Measurements from ENCODE around the gene LETMD1. TPM values are rescaled to one million over a fixed set of nuclear protein-coding genes. Genes with fewer than 3 reads are reported as not detected.

The LETMD1 gene
- total and polyA plus RNA-seq, 2 of the 13 experiments (the other 11 are each of a cell fraction or from before 2014, with no cell fraction given), result 43.3 to 87.7 TPM

DNA sequence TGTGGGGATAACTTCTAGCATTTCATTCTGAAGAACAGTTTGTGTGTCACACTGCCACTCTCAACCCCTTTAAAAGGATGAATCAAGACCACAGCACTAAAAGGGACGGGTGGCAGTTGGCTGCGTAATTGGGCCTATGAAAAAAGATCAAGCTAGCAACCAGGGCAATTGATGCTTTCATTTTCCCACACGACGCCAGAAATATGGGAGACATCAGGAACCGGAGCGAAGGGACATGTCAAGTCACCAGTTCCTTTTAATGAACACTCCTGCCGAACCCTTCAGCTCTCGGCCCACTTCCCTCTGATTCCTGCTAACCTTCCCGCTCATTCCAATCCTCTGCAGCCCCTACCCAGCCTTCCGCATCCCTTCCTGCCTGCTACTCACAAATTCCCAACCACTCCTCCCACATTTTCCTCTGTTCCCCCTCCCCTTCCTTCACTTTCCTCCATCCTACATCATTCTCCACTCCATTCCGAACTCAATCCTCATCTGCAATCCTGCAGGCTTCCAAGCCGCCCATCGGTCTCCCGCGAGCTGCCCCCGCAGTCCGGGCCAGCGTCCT, 34.5 kb downstream of the LETMD1 start (continued):
- TF ChIP-seq, protein P1, sequence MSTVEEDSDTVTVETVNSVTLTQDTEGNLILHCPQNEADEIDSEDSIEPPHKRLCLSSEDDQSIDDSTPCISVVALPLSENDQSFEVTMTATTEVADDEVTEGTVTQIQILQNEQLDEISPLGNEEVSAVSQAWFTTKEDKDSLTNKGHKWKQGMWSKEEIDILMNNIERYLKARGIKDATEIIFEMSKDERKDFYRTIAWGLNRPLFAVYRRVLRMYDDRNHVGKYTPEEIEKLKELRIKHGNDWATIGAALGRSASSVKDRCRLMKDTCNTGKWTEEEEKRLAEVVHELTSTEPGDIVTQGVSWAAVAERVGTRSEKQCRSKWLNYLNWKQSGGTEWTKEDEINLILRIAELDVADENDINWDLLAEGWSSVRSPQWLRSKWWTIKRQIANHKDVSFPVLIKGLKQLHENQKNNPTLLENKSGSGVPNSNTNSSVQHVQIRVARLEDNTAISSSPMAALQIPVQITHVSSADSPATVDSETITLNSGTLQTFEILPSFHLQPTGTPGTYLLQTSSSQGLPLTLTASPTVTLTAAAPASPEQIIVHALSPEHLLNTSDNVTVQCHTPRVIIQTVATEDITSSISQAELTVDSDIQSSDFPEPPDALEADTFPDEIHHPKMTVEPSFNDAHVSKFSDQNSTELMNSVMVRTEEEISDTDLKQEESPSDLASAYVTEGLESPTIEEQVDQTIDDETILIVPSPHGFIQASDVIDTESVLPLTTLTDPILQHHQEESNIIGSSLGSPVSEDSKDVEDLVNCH (CRISPR knock-in tag; IDR thresholded peaks at IDR 0.05), result no peak

DNA sequence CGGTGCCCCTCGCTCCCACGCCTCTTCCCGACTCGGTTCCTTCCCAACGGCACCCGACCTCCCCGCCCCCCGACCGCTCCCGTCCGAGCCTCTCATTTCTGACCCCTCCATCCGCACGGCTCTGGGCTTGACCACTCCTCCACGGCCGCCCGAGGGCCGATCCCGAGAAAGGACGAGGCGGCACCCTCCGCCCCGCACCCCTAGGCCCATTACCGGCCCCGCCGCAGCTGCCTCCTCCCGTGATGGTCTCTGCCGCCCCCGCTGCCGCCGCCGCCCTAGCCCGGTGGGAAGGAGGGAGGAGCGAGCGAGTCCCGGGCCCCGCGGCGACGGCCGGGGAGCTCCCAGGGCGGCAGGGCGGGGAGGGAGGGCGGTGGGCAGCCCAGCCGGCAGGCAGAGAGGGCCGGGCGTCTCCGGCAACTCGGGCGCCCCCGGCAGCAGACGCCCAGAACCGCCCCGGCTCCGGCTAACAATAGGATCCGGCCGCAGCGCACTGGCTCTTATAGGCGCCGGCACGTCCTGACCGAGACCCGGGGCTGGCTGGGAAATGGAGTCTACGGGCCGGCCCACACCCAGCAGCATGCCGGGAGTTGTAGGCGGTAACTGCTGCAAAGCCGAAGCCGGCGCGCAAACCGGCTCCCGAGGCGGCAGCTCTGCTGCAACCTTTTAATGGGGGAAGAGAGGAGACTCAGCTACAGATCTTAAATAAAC, 35.2 kb downstream of the LETMD1 start, which contains the start of gene CSRNP2:
Gene CSRNP2, minus strand, starts transcription at position 471 of the 708 bp plus-strand sequence. CDS start 7,035 bp downstream, outside the sequence.
- H3K27ac ChIP-seq (ENCODE audit: extremely low read length, insufficient read depth, low read length), result peak within 1 kb of the TSS; percentile 70
- BruUV-seq (replicated peaks), result no TSS peak
- peaks cover 15% of the 10 kb centered on the region for H3K4me1 ChIP-seq (ENCODE audit: insufficient read depth, low read length)
- in situ Hi-C loops (cut with HindIII; ENCODE audit: extremely low pct_ligation_motif_present, low pct_unique_long_range_greater_than_20kb), result no loop called here
- H3K9me3 ChIP-seq (ENCODE audit: low read length), result no peaks in the 10 kb centered on the region
- peak within 1 kb of the TSS; percentile 83 to 88 (median 88) for H3K4me3 ChIP-seq (replicated peaks in 1 of 3; ENCODE audit: insufficient read depth in 1 of 3, low read depth in 2 of 3, low read length in 3 of 3)
- H4K20me1 ChIP-seq (ENCODE audit: insufficient read depth, low read length), result no peaks in the 10 kb centered on the region
- ChIA-PET CTCF (ENCODE audit: low intra/inter-chr PET ratio, low total read pairs) (no interaction called here), POLR2A (interaction anchor here (0.6 to 3.2 kb wide), 21 partner anchors 8 to 580 kb away, joined by 3 to 24 read pairs (median 4); partner anchors contain the start of genes ATF1, DAZAP2, POU6F1 and SLC11A2)
- H3K9ac ChIP-seq (ENCODE audit: insufficient read depth, low read depth, low read length), result peak within 1 kb of the TSS; percentile 75
- H3K4me2 ChIP-seq (ENCODE audit: low read depth, low read length), result peak within 1 kb of the TSS; percentile 99
- WGBS (ENCODE audit: low lambda C conversion rate), result under 1% methylated on average over 31 of the region's 74 CpGs
- peak within 1 kb of the TSS; percentile 76 for H2AFZ ChIP-seq (ENCODE audit: low read length)
- intact Hi-C loops (cut with micrococcal nuclease; ENCODE audit: unreplicated experiment), result loop anchor here (1.0 kb wide), 1 partner anchor 35 kb away; the partner anchor contains the start of gene LETMD1
- no peaks in the 10 kb centered on the region for H3K36me3 ChIP-seq (replicated peaks in 1 of 2; ENCODE audit: control insufficient read depth in 1 of 2, insufficient read depth in 2 of 2, low read length in 2 of 2)
- ATAC-seq (peak; percentile 99), FAIRE-seq (peak; percentile 46), DNase-seq (ENCODE audit: low spot score) (peak; percentile 87)
- H3K27me3 ChIP-seq (ENCODE audit: control insufficient read depth in 1 of 2, insufficient read depth in 2 of 2, low read length in 2 of 2), result no peaks in the 10 kb centered on the region; a peak in 1 of 5 replicates
- peaks cover 15% of the 10 kb centered on the region for H3K79me2 ChIP-seq (ENCODE audit: insufficient read depth, low read length)
- TF ChIP-seq ATAD3A (CRISPR knock-in tag; IDR thresholded peaks at IDR 0.05) (no peak), ZNF501 (CRISPR knock-in tag; IDR thresholded peaks at IDR 0.05) (peak; percentile 52; the same call in 1 of the 2 replicates), ZNF564 (CRISPR knock-in tag; IDR thresholded peaks at IDR 0.05) (no peak), AHR (CRISPR knock-in tag; IDR thresholded peaks at IDR 0.05) (0 out of 2 replicates have a peak, but pooled peaks have one; percentile 45), CCDC6 (CRISPR knock-in tag; IDR thresholded peaks at IDR 0.05) (no peak; the same call in 1 of the 2 replicates)
- TF ChIP-seq, protein P2, sequence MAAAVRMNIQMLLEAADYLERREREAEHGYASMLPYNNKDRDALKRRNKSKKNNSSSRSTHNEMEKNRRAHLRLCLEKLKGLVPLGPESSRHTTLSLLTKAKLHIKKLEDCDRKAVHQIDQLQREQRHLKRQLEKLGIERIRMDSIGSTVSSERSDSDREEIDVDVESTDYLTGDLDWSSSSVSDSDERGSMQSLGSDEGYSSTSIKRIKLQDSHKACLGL (CRISPR knock-in tag; IDR thresholded peaks at IDR 0.05), result peak; percentile 40; the same call in 1 of the 2 replicates
- TF ChIP-seq, protein P3, sequence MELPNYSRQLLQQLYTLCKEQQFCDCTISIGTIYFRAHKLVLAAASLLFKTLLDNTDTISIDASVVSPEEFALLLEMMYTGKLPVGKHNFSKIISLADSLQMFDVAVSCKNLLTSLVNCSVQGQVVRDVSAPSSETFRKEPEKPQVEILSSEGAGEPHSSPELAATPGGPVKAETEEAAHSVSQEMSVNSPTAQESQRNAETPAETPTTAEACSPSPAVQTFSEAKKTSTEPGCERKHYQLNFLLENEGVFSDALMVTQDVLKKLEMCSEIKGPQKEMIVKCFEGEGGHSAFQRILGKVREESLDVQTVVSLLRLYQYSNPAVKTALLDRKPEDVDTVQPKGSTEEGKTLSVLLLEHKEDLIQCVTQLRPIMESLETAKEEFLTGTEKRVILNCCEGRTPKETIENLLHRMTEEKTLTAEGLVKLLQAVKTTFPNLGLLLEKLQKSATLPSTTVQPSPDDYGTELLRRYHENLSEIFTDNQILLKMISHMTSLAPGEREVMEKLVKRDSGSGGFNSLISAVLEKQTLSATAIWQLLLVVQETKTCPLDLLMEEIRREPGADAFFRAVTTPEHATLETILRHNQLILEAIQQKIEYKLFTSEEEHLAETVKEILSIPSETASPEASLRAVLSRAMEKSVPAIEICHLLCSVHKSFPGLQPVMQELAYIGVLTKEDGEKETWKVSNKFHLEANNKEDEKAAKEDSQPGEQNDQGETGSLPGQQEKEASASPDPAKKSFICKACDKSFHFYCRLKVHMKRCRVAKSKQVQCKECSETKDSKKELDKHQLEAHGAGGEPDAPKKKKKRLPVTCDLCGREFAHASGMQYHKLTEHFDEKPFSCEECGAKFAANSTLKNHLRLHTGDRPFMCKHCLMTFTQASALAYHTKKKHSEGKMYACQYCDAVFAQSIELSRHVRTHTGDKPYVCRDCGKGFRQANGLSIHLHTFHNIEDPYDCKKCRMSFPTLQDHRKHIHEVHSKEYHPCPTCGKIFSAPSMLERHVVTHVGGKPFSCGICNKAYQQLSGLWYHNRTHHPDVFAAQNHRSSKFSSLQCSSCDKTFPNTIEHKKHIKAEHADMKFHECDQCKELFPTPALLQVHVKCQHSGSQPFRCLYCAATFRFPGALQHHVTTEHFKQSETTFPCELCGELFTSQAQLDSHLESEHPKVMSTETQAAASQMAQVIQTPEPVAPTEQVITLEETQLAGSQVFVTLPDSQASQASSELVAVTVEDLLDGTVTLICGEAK (IDR thresholded peaks at IDR 0.05), result no peak
- TF ChIP-seq, protein P3 (CRISPR knock-in tag; IDR thresholded peaks at IDR 0.05), result no peak
